ENCODE measurements around the gene ANO10.
"Not testable (repeated sequence)": the region's sequence is repeated elsewhere in the genome, so short reads cannot be mapped to it uniquely, and the experiment has no call there.

Gene ANO10

DNA sequence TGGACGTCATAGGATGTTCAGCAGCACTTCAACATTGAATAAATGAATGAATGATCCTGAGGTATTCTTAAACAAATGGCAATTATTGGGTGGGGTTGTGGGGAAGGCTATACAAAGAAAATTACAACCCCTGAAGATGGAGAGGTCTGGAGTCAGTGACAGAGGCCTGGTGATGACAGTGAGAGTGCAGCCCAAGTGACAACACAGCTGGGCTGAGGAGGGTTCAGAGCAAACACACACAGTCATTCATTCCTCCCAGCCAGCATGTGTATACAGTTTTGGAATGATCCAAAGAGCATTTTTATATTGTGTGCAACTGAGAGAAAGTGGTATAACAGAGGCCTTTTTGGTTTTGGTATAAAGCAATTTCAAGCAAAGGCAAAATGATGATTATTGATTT is 148.1 kb downstream of the ANO10 start:
- DNase-seq (ENCODE audit: low read depth): no peak

- no peak for DNase-seq (ENCODE audit: low read depth)
These were observed 148.6 kb downstream of the ANO10 start for GRCh38 chr3:43473244-43473643.

- no peak for DNase-seq (ENCODE audit: low read depth)
These were observed 153.7 kb downstream of the ANO10 start for GRCh38 chr3:43468133-43468532.

DNA sequence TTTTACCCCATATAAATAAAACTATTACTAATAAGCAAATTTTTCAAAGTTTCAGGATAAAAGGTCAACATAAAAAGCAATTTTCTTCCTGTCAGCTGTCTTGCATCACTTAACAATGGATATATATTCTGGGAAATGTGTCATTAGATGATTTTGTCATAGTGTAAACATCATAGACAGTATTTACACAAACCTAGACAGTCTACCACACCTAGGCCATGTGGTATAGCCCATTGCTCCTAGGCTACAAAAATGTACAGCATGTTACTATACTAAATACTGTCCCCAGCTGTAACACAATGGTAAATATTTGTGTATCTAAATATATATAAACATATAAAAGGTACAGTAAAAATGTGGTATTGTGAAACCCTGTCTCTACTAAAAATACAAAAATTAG is 156.7 kb downstream of the ANO10 start:
- DNase-seq (ENCODE audit: low read depth): no peak

GRCh38 chr3:43462566-43462965 is 159.2 kb downstream of the ANO10 start:
- not testable (repeated sequence) for DNase-seq (ENCODE audit: low read depth)

GRCh38 chr3:43461345-43461744 is 160.5 kb downstream of the ANO10 start:
- no peak for DNase-seq (ENCODE audit: low read depth)

- not testable (repeated sequence) for DNase-seq (ENCODE audit: low read depth)
These were observed 164.8 kb downstream of the ANO10 start for GRCh38 chr3:43457038-43457437.

DNA sequence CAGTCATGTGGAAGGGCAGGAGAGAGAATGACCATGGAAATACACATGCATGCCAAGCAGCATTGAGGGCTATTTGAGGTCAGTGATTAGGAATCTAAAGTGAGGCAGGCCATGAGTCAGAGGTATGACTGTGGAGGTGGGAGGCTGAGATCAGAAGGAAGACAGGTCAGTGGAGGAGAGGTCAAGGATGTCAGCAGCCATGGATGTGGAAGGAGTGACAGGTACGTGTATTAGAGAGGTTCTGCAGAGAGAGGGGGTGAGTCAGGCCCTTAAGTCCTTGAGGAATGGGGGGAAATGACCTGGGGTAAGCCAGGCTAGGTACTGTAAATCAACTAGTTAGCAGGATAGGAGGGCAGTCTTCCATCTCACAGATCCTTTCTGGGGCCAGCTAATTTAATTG is 166.6 kb downstream of the ANO10 start:
- peak; percentile 12 for DNase-seq (ENCODE audit: low read depth)

DNA sequence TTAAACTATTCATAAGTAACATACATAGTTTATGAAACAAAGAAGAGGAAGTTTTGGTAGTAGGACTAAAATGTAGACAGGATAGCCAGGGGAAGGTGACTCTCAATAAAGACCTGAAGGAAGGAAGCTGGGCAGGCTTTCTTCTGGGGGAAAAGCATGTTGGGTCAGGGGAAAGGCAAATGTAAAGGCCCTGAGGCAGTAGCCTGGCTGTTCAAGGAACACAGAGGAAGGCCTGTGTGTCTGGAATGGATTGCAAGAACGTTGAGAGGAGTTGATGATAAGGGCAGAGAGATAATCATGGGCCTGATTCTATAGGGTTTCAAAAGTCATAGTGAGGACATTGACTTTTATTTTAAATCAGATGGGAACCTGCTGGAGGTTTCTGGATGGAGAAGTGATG is 167.8 kb downstream of the ANO10 start:
- no peak for DNase-seq (ENCODE audit: low read depth)

GRCh38 chr3:43451670-43452254 is 170.0 kb downstream of the ANO10 start:
- no peak for DNase-seq (ENCODE audit: low read depth)

GRCh38 chr3:43448098-43448497 is 173.7 kb downstream of the ANO10 start:
- no peak for DNase-seq (ENCODE audit: low read depth)

- DNase-seq (ENCODE audit: low read depth): no peak
These were observed 176.0 kb downstream of the ANO10 start for GRCh38 chr3:43445820-43446219.

GRCh38 chr3:43442872-43443395 is 178.9 kb downstream of the ANO10 start:
- no peak for DNase-seq (ENCODE audit: low read depth)

DNA sequence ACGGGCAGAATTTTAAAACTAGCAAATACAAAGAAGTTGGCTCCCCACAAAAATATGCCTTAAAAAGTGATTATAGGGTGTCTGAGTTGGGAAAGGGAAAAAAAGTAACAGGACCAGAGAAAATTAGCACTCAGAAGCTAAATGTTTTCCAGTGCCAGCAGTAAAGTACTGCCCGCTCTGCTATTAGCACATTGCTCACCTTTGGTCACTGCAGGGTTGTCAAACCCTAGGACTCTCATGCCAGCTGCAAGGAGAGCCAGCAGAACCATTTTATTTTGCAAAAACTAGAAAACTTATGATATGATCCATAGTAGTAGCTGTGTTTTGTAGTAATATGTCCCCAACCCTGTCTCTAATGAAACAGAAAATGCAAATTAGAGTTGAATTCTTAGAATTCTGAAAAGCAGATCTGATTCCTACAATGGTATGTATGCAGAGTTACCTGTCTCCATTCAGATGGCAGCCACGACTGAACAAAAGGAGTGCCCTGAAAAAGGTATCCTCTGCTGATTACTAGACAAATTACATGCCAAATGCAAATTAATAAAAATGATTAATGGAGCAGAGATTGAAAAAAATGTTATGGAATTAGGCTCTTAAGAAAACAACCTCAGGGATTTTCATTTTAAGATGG is 185.2 kb downstream of the ANO10 start:
- no peak for DNase-seq (ENCODE audit: low read depth)

DNA sequence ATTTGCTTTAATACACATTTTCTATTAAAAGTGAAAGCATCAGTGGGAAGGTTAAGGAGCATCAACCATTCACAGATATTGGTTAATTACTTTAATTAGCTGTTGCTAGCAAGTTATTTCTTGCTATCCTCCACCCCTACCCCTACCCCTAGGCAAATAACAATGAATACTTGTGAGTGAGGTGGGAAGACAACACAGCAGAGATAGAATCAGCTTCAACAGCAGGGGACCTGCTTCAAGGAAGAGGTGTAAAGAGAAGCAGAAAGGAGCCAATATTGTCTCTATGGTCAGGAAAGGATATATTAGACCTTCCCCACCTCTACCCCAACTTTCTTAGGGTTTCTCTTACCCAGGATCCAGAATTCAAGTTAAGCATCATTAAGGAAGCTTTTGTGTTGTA is 186.1 kb downstream of the ANO10 start:
- DNase-seq (ENCODE audit: low read depth): no peak

DNA sequence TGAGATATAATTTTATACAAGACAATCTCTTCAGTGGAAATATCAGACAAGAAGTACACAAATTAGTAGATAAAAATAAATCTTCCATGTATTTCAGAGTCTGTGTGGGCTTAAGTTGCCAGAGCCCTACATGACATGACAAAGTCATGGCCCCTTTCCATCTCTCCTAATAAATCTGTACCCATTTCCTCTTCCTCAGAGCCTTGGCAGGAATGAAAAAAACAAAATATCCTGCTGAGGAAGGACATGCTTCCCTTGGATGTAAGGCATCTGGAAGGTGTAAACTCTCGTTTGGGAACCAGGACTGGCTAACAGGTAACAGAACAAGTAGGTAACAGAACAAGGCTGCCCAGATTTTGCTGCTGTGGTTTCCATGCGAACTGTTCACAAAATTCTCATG is 187.4 kb downstream of the ANO10 start:
- DNase-seq (ENCODE audit: low read depth): no peak

- no peak for DNase-seq (ENCODE audit: low read depth)
These were observed 189.3 kb downstream of the ANO10 start for GRCh38 chr3:43432462-43432861.

DNA sequence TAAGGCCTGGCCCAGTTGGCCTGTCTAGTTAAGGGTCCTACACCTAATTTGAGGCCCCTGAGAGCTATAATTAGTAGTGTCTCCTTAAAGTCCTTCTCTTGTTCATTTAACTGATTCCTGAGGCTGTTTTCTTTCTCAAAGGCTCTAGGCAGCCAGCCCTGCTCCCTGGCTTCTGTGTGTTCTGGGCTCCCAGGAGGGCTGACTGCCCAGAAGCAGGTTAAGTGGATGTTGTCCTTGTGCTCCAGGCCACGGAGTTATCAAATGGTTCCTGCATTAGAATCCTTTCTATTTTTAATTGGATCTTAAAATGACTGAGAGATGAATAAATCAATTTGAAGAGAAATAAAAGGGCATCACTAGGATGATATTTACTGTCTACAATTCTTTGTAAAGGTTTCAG is 195.4 kb downstream of the ANO10 start:
- DNase-seq (ENCODE audit: low read depth): no peak

GRCh38 chr3:43425829-43426228 is 196.0 kb downstream of the ANO10 start:
- no peak for DNase-seq (ENCODE audit: low read depth)

DNA sequence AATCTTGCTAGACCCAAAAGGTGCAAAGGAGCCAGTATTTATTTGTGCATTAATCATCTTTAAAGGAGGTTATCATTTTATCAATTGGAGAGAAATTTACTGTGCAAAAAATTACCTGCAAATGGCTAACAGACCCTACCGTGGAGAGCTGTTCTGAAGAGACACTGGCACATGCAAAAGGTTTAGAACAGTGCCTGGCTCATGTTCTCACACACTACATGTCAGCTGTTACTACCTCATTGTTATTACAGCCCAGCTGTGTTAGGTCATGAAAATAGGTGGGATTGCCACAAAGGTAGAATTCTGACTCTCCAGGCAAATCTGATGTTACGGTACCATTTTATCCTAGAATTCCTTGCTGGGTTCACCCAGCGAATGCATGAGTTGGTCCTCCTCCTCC is 198.2 kb downstream of the ANO10 start:
- DNase-seq (ENCODE audit: low read depth): no peak

- no peak for DNase-seq (ENCODE audit: low read depth)
These were observed 198.7 kb downstream of the ANO10 start for GRCh38 chr3:43423142-43423541.

- DNase-seq (ENCODE audit: low read depth): no peak
These were observed 203.1 kb downstream of the ANO10 start for GRCh38 chr3:43418601-43419272.

DNA sequence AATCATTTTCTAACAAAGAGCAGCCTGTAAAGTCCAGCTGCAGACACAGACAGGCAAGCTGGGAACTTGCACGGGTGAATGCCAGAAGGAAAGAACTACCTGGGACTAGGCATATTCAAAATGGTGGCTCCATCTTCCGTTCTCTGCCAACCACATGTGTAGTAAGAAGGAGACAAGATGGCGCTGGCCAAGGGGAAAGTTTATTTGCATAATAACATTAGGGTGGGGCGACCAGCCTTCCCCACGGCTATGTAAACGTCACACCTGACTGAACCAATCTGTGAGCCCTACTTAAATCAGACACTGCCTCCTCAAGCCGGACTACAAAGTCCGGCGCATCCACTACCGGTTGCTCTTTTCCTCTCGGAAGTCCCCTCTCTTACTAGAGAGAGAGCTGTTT is 204.7 kb downstream of the ANO10 start:
- DNase-seq (ENCODE audit: low read depth): no peak

Measured in stromal cell of bone marrow (primary cell).